ENCODE results near the gene PAOX. TPM values are rescaled to one million over a fixed set of nuclear protein-coding genes. Genes with fewer than 3 reads are reported as not detected.

PAOX gene
- total and polyA plus RNA-seq, 2 donors from 2014 or later, result 7.0 to 14.4 TPM

- peak in 1 of 5 donors; percentile 71 for DNase-seq
- Histone ChIP-seq H3K9ac (ENCODE audit: low read length in 3 of 3) (no peak overlapping the region), H3K9me3 (ENCODE audit: control insufficient read depth in 2 of 3, insufficient read depth in 1 of 3, low read length in 3 of 3) (no peaks in the 10 kb centered on the region), H3K4me1 (ENCODE audit: control insufficient read depth in 2 of 3, insufficient read depth in 2 of 3, low read depth in 1 of 3, low read length in 3 of 3) (no peaks in the 10 kb centered on the region), H3K27me3 (ENCODE audit: control insufficient read depth, insufficient read depth, low read length) (no peaks in the 10 kb centered on the region), H3K36me3 (ENCODE audit: control insufficient read depth in 2 of 3, insufficient read depth in 3 of 3, low read length in 3 of 3) (peaks cover 0 to 4% (median 0%) of the 10 kb centered on the region in 3 donors), H3K27ac (ENCODE audit: low read depth in 2 of 2, low read length in 2 of 2) (no peak overlapping the region), H3K4me3 (ENCODE audit: low read length in 3 of 3) (no peak overlapping the region)
- FAIRE-seq, result no peak
- no peak for TF ChIP-seq CTCF (IDR thresholded peaks at IDR 0.05; ENCODE audit: borderline replicate concordance, extremely low read depth, insufficient read depth)
- intact Hi-C loops (cut with DNase I), result no loop called here
Observed at GRCh38 chr10:133388973-133389818, 10.1 kb downstream of the PAOX start.

- peaks cover 0 to 4% (median 0%) of the 10 kb centered on the region in 3 donors for H3K36me3 ChIP-seq (ENCODE audit: control insufficient read depth in 2 of 3, insufficient read depth in 3 of 3, low read length in 3 of 3)
- H3K4me3 ChIP-seq (ENCODE audit: low read length in 3 of 3), result no peak overlapping the region
- no peaks in the 10 kb centered on the region for H3K27me3 ChIP-seq (ENCODE audit: control insufficient read depth, insufficient read depth, low read length)
- no peak overlapping the region for H3K9ac ChIP-seq (ENCODE audit: low read length in 3 of 3)
- DNase-seq (peak in 1 of 5 donors; percentile 35), FAIRE-seq (no peak)
- intact Hi-C loops (cut with DNase I), result no loop called here
- no peak for TF ChIP-seq CTCF (IDR thresholded peaks at IDR 0.05; ENCODE audit: borderline replicate concordance, extremely low read depth, insufficient read depth)
- H3K27ac ChIP-seq (ENCODE audit: low read depth in 2 of 2, low read length in 2 of 2), result no peak overlapping the region
- peaks cover 0 to 8% (median 3%) of the 10 kb centered on the region in 3 donors for H3K4me1 ChIP-seq (ENCODE audit: control insufficient read depth in 2 of 3, insufficient read depth in 2 of 3, low read depth in 1 of 3, low read length in 3 of 3)
- no peaks in the 10 kb centered on the region for H3K9me3 ChIP-seq (ENCODE audit: control insufficient read depth in 2 of 3, insufficient read depth in 1 of 3, low read length in 3 of 3)
Observed at GRCh38 chr10:133390597-133391248, 11.7 kb downstream of the PAOX start.

- Histone ChIP-seq H3K4me1 (ENCODE audit: control insufficient read depth in 2 of 3, insufficient read depth in 2 of 3, low read depth in 1 of 3, low read length in 3 of 3) (peaks cover 0 to 8% (median 3%) of the 10 kb centered on the region in 3 donors), H3K27me3 (ENCODE audit: control insufficient read depth, insufficient read depth, low read length) (no peaks in the 10 kb centered on the region), H3K36me3 (ENCODE audit: control insufficient read depth in 2 of 3, insufficient read depth in 3 of 3, low read length in 3 of 3) (peaks cover 0 to 4% (median 3%) of the 10 kb centered on the region in 3 donors), H3K4me3 (ENCODE audit: low read length in 3 of 3) (no peak overlapping the region), H3K9me3 (ENCODE audit: control insufficient read depth in 2 of 3, insufficient read depth in 1 of 3, low read length in 3 of 3) (no peaks in the 10 kb centered on the region), H3K27ac (ENCODE audit: low read depth in 2 of 2, low read length in 2 of 2) (no peak overlapping the region), H3K9ac (ENCODE audit: low read length in 3 of 3) (no peak overlapping the region)
- FAIRE-seq (no peak), DNase-seq (peak in 1 of 5 donors; percentile 73)
- intact Hi-C loops (cut with DNase I), result no loop called here
- no peak for TF ChIP-seq CTCF (IDR thresholded peaks at IDR 0.05; ENCODE audit: borderline replicate concordance, extremely low read depth, insufficient read depth)
Observed at GRCh38 chr10:133391249-133391635, 12.2 kb downstream of the PAOX start.

All from kidney (tissue), 14 donors.